Coronary artery (tissue), 2 donors: ENCODE results near the gene RRP8.
A peak's percentile ranks its signal among the peaks of the same experiment; 100 is the strongest.

Source experiments
- DNase-seq: peaks from one replicate; pipeline ENCODE4 v3.0.0-alpha.2; 2017; ENCODE audit warnings: low spot score
- H3K27ac ChIP-seq, 2 donors: fragments of 200-600 bp; sonication (generic); one replicate each; pipeline ENCODE4 v1.5.1; 2016 to 2019
- H3K4me3 ChIP-seq: fragments of 200-600 bp; sonication (generic); 2 replicates; pipeline ENCODE4 v1.5.1; 2016; ENCODE audit warnings: mild to moderate bottlenecking, moderate library complexity
- TF ChIP-seq, protein P1 (sequence below): fragments of 200-600 bp; sonication (generic); IDR thresholded peaks from one replicate; pipeline ENCODE4 v1.5.1; 2019; ENCODE audit warnings: antibody characterized with exemption

RRP8 gene

DNA sequence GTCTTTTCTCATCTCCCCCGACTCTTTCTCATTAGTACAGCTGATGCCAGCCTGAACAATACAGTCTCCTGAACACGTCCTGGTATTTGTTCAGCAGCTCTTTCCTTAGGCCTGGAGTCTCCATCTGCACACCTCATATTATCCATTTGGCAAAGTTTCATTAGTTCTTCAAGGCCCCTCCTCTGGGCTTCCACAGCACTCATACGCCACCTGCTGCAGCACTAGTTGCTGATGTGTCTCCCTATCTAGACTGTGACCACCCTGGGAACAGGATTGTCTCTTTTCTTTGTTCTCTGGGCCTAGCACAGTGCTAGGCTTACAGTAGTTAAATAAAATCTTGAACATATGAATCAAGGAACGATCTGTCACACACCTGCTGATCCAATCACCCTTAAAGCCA, 35.0 kb upstream of the RRP8 start:
- no peak overlapping the region for H3K27ac ChIP-seq
- no peak overlapping the region for H3K4me3 ChIP-seq
- TF ChIP-seq, protein P1, sequence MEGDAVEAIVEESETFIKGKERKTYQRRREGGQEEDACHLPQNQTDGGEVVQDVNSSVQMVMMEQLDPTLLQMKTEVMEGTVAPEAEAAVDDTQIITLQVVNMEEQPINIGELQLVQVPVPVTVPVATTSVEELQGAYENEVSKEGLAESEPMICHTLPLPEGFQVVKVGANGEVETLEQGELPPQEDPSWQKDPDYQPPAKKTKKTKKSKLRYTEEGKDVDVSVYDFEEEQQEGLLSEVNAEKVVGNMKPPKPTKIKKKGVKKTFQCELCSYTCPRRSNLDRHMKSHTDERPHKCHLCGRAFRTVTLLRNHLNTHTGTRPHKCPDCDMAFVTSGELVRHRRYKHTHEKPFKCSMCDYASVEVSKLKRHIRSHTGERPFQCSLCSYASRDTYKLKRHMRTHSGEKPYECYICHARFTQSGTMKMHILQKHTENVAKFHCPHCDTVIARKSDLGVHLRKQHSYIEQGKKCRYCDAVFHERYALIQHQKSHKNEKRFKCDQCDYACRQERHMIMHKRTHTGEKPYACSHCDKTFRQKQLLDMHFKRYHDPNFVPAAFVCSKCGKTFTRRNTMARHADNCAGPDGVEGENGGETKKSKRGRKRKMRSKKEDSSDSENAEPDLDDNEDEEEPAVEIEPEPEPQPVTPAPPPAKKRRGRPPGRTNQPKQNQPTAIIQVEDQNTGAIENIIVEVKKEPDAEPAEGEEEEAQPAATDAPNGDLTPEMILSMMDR, result no peak

GRCh38 chr11:6637871-6638270, 34.5 kb upstream of the RRP8 start:
- peak overlapping the region in 1 of 2 donors; percentile 12 for H3K27ac ChIP-seq
- H3K4me3 ChIP-seq, result no peak overlapping the region
- DNase-seq, result peak; percentile 72
- TF ChIP-seq, protein P1, result no peak

More for the DNA sequence above, 35.0 kb upstream of the RRP8 start:
- DNase-seq, result no peak

DNA sequence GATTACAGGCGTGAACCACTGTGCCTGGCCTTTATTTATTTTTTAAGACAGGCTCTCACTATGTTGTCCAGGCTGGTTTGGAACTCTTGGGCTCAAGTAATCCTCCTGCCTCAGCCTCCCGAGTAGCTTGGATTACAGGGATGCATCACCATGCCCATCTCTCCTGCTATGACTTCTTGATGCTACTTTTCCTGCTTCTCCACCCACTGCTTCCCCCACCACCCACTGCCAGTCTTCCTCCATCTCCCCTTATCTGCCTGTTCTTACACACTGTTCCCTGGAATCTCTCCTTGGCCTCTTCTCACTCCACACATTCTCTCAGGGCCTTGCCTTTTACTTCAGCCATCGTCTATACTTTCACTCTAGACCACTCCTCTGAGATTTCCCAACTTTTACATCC, 33.1 kb upstream of the RRP8 start:
- no peak overlapping the region for H3K27ac ChIP-seq
- no peak overlapping the region for H3K4me3 ChIP-seq
- no peak for DNase-seq
- TF ChIP-seq, protein P1, result no peak

DNA sequence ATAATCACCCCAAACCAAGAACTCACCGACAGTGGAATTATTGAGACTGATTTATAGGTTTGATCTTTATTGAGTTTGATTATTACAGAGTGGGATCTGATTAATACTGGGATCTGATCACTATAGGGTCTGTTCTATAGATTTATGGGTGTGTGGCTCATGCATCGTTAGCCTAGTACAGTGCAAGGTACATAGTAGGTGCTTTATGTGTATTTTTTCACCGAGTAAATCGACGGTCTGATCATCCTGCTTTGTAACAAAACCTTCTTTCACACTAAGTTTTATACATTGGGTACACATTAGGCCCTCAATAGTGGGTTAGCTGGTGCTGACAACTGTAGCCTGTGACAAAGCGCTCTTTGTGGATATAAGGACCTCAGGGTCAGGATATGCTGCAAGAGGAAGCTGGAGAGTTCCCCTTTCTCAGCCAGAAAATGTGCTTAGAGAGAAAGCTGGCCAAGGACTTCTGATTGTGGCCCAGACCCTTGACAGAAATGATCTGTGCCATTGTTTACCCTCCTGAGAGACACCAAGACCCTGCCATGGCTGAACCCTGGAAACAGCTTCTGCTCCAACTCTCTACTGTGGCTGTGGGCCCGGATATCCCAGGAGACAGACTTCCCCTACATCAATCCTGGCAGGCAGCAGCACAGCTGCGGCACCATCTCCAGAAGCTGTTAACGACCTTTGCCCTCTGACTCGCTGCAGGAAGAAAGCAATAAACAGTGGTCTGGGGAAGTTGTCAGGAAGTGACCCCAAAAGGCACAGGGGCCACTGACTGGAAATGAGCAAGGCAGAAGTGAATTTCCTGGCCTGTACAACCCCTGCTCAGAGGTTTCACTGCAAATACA, 31.9 kb upstream of the RRP8 start:
- TF ChIP-seq, protein P1, result no peak
- no peak for DNase-seq
- Histone ChIP-seq H3K4me3 (no peak overlapping the region), H3K27ac (peak overlapping the region; percentile 12 to 62)

- TF ChIP-seq, protein P1, result no peak
- Histone ChIP-seq H3K27ac (peak overlapping the region in 1 of 2 donors; percentile 62), H3K4me3 (no peak overlapping the region)
- no peak for DNase-seq
Observed at GRCh38 chr11:6634534-6634933, 31.1 kb upstream of the RRP8 start.

GRCh38 chr11:6633422-6634408, 30.3 kb upstream of the RRP8 start:
- TF ChIP-seq, protein P1, result no peak
- Histone ChIP-seq H3K4me3 (no peak overlapping the region), H3K27ac (peak overlapping the region in 1 of 2 donors; percentile 10)
- DNase-seq, result no peak
